ENCODE measurements around the gene ATP11A.

- no peak for TF ChIP-seq CTCF (conservative IDR thresholded peaks at IDR 0.05; ENCODE audit: low read depth, low read length)
- TF ChIP-seq EZH2 (IDR thresholded peaks at IDR 0.05; ENCODE audit: borderline replicate concordance, low read depth, low read length, poor library complexity, severe bottlenecking), result no peak
Measured at GRCh38 chr13:112905619-112905989, 215.8 kb downstream of the ATP11A start.
